ENCODE results near the gene CEL.

The CEL gene

DNA sequence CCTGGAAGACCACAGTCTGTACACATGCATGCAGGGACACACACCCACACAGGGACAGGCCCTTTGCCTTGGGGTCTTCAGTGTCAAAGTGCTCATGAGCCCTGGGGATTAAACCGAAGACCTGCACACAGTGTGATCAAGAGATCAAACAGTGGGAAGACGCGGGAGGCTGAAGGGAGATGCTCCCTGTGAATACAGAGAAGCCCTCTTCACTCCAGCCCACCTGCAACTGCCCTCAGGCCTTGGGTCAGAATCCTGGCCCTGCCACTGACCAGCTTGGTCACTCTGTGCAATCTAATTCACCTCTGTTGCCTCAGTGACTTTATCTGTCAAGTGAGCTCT is 56.4 kb downstream of the CEL start:
- in situ Hi-C loops (cut with MboI; ENCODE audit: low sequenced_read_pairs, unreplicated experiment): no loop called here
- DNase-seq (ENCODE audit: low spot score): no peak
- TF ChIP-seq, protein P1, sequence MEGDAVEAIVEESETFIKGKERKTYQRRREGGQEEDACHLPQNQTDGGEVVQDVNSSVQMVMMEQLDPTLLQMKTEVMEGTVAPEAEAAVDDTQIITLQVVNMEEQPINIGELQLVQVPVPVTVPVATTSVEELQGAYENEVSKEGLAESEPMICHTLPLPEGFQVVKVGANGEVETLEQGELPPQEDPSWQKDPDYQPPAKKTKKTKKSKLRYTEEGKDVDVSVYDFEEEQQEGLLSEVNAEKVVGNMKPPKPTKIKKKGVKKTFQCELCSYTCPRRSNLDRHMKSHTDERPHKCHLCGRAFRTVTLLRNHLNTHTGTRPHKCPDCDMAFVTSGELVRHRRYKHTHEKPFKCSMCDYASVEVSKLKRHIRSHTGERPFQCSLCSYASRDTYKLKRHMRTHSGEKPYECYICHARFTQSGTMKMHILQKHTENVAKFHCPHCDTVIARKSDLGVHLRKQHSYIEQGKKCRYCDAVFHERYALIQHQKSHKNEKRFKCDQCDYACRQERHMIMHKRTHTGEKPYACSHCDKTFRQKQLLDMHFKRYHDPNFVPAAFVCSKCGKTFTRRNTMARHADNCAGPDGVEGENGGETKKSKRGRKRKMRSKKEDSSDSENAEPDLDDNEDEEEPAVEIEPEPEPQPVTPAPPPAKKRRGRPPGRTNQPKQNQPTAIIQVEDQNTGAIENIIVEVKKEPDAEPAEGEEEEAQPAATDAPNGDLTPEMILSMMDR (IDR thresholded peaks at IDR 0.05; ENCODE audit: borderline replicate concordance, control extremely low read depth, extremely low read depth, insufficient read depth, missing control alignments): no peak

DNA sequence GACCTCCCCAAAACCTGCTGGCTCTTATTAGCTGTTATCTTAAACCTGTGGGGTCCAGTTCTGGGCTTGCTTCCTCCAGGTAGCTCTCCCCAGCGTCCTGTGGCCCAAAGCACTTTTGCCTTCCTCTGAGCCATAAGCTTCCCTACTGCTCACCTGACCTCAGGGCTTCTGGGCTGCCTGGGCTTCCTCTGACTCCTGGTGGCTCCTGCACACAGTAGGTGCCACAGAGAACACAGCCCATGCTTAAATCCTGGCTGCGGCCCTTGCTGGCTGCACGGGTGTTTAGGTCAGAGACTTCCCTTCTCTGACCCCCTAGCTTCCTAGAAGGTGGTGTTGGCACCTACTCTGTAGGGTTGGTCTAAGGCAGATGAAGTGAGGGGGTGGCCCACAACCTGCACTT is 56.8 kb downstream of the CEL start:
- in situ Hi-C loops (cut with MboI; ENCODE audit: low sequenced_read_pairs, unreplicated experiment): no loop called here
- TF ChIP-seq, protein P1 (IDR thresholded peaks at IDR 0.05; ENCODE audit: borderline replicate concordance, control extremely low read depth, extremely low read depth, insufficient read depth, missing control alignments): no peak

DNA sequence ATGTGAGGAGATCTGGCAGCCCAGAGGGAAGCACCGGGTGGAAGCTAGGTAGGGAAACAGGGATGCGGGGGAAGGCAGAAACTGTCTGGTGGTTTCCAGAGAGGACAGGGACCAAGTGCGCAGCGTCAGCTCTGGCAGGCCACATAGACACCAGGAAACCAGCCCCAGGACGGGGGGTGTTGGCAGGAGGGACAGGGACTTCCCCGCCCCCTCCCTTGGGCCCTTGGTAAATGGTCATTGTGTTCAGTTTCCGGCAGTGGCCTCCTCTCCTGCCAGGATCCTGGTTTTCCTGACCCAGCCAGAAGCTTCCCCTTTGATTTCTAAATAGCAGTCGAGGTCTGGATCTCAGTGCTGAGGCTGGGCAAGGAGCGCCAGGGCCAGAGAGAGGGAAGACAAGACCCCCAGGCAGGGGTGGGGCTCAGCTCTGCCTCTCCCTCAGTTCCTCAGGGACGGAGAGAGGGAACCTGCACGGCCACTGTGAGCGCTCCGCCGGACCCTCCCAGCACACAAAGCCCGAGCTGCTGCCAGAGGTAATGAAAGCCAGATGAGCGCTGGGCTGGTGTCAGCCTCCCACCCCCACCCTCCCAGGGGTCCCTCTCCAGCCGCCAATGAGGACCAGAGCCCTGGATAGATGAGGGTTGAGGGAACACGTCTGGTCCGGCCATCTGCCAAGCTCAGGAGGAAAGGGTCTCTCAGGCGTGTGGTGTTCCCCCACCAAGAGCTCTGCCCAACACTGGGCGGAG is 57.5 kb downstream of the CEL start:
- no peak for DNase-seq (ENCODE audit: low spot score)
- TF ChIP-seq, protein P1 (IDR thresholded peaks at IDR 0.05; ENCODE audit: borderline replicate concordance, control extremely low read depth, extremely low read depth, insufficient read depth, missing control alignments): no peak
- in situ Hi-C loops (cut with MboI; ENCODE audit: low sequenced_read_pairs, unreplicated experiment): no loop called here

More for the DNA sequence above, 56.8 kb downstream of the CEL start:
- DNase-seq (ENCODE audit: low spot score): no peak

- no peak for DNase-seq (ENCODE audit: low spot score)
- in situ Hi-C loops (cut with MboI; ENCODE audit: low sequenced_read_pairs, unreplicated experiment): no loop called here
- TF ChIP-seq, protein P1 (IDR thresholded peaks at IDR 0.05; ENCODE audit: borderline replicate concordance, control extremely low read depth, extremely low read depth, insufficient read depth, missing control alignments): no peak
These were observed 58.2 kb downstream of the CEL start for GRCh38 chr9:133119846-133120500.

- no peak for DNase-seq (ENCODE audit: low spot score)
- in situ Hi-C loops (cut with MboI; ENCODE audit: low sequenced_read_pairs, unreplicated experiment): no loop called here
These were observed 58.9 kb downstream of the CEL start for GRCh38 chr9:133120501-133121197.

More at GRCh38 chr9:133120501-133121197, 58.9 kb downstream of the CEL start:
- TF ChIP-seq, protein P1 (IDR thresholded peaks at IDR 0.05; ENCODE audit: borderline replicate concordance, control extremely low read depth, extremely low read depth, insufficient read depth, missing control alignments): no peak
